NCI-H1436 treated with DMSO at 0.1 percent for 48 hours (cell line): ENCODE results near the gene C3orf18.

Source experiments
- DNase-seq: peaks from one replicate; lab custom pipeline; 2025; lab: John Stamatoyannopoulos, UW

Gene C3orf18

GRCh38 chr3:50567386-50568167 is at the start of gene C3orf18:
Gene C3orf18, minus strand, starts transcription at chr3:50567747. Its CDS starts 2,048 bp downstream, at chr3:50565699.
- DNase-seq: peak; percentile 41

- peak; percentile 26 for DNase-seq
Measured at GRCh38 chr3:50616770-50617095, 49.2 kb upstream of the C3orf18 start.

DNA sequence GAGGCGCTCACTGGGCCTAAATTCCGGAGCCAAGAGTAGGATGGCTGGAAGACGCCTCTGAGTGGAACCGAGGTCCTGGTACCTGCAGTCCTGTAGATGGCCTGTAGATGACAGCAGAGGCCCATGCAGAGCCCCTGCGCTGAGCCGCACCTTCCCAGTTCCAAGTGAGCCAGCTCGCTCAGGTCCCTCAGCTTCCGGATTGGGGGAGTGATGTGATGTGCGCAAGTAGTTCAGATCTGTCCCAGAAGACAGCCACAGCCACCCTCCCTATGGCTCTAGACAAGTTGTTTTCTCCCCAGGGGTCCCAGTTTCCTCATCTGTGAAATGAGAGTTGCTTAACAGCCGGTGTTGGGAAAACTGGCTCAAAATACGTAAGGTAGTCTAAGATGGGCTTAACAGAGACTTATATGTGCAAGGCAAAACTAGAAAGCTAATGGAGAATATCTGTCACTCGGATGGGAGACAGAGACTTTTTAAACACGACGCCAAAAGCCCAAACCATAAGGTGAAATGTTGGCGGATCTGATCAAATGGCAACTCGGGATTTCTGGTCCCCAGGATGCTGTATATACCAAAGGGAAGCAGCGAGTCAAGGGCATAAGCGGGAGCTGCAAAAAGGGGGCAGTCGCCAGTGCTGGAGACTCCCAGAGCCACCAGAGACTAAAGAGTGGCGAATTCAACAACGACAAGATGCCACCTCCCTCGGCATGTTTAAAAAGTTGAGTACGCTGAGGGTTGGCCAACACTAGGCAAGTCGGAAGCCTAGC is 48.6 kb upstream of the C3orf18 start:
- DNase-seq: no peak

DNA sequence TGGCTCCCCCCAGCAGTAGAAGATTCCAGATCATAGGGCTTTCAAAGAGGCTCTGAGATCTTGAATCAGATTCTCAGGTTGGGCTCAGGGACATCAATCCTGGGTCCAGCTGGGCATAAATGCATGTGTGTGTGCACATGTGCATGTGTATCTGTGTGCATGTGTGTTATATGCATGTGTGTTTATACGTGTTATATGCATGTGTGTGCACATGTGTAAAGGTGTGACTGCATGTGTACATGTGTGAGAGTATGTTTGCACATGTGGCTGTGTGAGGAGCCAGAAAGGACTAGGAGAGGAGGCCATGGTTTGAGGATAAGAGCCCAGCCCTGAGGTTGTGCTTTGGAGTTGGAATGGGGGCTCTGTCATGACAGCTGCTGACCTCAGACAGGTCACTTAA is 47.6 kb upstream of the C3orf18 start:
- DNase-seq: no peak

GRCh38 chr3:50612970-50613846 is 45.7 kb upstream of the C3orf18 start:
- DNase-seq: no peak

- no peak for DNase-seq
Measured at GRCh38 chr3:50612234-50612882, 44.8 kb upstream of the C3orf18 start.

DNA sequence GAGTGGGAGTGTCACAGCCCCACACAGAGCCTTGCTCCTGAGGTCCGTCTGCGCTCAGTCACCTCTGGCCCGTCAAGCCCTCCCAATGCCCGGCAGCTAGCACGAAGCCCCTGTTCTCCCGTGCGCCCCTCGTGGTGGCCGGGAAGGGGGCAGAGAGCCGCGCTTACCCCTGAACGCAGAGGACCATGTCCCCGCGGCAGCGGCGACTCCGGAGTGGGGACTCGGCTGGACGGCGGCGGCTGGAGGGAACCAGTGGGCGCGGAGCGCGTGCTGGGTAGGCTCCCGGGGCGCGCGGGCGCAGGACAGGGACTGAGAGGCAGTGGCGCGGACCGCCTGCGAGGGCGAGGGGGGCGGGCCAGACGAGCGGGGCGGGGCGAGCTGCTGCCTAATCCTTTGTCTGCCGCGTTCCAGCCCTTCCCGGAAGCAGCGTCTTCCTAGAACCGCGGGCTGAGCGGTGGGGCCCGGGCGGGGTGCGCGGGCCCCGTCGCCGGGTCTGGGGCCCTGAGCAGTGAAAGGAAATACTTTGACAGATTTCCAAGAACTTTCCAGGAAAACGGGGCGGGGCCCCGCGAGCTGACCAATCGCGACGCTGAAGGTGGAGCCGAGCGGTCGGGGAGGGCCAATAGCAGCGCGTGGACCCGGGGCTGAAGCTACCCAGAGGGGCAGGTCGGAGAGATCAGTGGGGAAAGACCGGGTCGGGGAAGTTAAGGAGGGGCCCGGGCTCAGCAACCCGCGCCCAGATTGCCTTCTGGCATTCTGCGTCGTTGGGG is 44.1 kb upstream of the C3orf18 start, which contains the start of gene CISH:
Gene CISH (minus strand): TSS at position 311 of the 770 bp plus-strand sequence. CDS start 124 bp downstream, at position 187.
- DNase-seq: no peak

DNA sequence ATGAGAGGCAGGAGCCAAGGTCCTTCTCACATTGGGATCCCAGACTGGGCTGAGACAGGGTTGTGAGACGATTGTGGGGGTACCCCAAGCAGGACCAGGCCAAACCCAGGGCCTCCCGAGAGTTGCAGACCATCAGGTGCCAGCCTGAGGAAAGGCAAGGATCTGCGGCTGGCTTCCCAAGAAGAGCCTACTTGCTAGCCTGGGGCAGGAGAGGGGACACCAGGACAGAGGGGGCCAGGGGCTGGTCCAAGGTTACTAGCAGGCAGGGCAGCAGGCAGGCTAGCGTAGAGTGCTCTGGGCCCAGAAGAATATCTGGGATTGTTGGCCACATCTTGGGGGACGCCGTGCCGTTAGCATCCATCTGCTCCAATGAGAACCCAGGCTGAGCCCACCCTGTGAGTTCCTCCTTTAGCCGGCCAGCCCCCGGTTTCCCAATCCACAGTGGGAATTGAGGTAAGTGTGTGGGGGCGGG is 43.5 kb upstream of the C3orf18 start:
- no peak for DNase-seq

GRCh38 chr3:50610181-50610971 is 42.8 kb upstream of the C3orf18 start:
- DNase-seq: no peak

DNA sequence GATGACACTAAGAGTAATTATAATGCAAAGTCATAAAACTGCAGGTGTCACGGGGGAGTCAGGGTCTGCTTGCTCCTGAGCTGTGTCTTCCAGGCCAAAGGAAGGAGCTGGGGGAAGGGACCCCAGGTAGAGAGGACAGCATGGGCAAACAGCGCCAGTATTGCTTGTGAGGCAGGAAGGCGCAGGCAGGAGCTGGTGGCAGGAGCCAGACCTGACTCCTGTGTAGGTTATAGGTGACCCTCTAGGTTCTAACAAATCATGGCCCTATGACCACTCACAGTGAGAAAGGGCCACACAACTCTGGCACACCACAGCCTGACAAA is 42.2 kb upstream of the C3orf18 start:
- DNase-seq: no peak

DNA sequence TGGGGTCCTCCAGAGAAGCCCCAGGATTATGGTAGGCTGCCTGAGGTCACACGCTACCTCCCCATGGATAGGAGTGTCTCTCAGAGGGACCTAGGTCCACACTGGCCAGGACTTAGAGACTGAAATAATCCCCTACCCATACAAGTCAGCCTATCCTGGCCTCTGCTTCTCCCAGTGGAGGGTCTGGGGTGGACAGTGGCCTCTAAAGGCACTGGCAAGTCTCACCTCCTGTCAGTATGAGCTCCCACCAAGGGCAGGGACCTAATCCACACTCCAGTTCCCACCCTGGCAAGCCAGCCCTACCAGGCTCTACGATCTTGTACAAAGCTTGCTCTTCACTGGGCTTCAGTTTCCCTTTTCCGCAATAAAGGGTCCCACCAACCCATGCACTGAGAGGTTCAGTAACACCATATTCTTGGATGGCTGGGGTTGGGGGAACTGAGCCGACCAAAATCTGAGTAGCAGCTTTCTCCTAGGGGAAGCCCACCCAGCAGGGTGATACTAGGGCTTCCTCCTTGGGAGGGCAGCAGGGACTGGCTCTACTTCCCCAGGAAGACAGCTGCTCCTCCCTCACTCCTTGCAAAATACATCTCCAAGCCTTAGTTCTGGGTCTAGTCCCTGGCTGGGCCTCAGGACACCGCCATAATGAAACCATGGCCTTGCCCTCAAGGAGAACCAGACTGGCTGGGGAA is 41.7 kb upstream of the C3orf18 start:
- DNase-seq: no peak

DNA sequence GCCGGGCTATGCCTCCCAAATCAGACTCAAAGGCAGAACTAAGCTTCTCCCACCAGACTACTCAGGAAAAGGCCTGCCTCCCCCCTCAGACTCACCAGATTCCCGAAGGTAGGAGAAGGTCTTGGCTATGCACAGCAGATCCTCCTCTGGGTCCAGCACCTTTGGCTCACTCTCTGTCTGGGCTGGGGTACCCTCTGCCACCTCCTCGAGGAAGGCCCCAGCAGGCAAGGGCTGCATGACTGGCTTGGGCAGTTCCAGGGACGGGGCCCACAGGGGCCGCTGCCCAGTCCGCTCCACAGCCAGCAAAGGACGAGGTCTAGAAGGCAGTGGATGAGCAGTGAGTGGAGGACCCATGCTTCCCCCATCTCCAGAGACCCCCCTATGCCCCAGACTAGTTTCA is 40.7 kb upstream of the C3orf18 start:
- no peak for DNase-seq

DNA sequence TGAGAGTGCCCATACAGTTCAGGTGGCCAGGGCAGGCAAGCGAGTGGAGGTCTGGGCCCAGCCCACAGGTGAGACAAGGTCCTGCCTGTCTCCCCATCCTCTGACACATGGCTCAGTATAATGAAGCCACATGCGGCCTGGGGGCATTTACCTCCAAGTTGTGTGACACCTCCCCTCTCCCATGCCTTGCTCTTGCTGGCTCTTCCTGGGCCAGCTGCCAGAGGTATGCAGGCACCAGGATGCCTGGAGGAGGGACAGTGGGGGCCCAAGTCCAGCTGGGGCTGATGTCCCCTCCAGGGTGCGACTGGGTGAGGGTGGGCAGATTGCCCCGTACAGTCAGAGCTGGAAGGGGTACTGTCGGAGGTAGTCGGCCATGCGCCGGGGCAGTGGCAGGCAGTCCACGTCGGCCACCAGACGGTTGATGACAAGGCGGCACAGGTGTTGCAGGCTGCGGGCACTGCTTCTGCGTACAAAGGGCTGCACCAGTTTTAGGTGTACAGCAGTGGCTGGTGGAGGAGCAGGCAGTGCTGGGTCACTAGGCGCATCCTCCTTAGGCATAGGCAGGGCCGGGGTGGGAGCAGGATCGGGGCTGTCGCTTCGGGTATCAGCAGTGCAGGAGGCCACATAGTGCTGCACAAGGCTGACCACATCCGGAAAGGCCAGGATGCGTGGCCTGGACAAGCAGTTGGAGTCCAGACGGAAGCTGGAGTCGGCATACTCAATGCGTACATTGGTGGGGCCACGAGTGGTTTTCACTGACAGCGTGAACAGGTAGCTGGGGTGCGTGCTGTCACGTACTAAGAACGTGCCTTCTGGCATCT is 39.9 kb upstream of the C3orf18 start:
- no peak for DNase-seq

DNA sequence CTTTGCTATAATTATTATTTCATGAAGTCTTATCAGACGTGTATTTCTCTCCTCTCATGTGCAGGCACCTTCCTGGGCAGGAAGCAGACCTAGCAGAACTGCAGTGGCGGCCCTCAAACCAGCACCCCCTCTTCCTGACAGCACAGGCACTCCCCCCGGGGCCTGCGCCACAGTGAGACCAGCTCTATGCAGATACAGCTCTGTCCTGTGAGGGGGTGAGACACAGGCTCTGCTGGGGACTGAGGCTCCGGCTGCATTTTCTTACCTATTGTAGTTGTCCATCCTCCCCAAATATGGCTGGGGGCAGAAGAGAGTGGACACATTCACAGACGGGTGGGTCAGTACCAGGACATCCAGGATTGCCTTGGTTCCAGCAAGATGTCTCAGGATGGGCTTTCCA is 39.0 kb upstream of the C3orf18 start:
- no peak for DNase-seq

DNA sequence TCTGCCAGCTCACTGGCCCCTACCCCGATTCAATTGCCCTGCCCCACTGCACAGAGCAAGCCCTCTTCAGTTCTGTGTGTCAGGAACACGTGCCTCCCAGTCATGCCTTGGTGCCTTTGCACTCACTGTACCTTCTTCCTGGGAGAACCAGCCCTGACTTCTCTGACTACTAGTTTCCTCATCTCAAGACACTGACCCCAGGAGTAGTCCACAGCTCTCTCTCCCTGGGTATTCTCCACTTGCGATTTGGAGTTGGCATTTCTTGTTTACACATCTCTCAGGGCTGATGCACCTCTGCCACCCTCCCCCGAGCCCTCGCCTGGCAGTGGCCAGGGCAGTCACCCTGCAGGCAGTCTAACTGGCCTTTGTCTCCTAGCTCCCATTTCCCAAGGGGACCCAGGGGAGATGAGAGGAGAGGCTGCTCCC is 38.4 kb upstream of the C3orf18 start:
- no peak for DNase-seq

DNA sequence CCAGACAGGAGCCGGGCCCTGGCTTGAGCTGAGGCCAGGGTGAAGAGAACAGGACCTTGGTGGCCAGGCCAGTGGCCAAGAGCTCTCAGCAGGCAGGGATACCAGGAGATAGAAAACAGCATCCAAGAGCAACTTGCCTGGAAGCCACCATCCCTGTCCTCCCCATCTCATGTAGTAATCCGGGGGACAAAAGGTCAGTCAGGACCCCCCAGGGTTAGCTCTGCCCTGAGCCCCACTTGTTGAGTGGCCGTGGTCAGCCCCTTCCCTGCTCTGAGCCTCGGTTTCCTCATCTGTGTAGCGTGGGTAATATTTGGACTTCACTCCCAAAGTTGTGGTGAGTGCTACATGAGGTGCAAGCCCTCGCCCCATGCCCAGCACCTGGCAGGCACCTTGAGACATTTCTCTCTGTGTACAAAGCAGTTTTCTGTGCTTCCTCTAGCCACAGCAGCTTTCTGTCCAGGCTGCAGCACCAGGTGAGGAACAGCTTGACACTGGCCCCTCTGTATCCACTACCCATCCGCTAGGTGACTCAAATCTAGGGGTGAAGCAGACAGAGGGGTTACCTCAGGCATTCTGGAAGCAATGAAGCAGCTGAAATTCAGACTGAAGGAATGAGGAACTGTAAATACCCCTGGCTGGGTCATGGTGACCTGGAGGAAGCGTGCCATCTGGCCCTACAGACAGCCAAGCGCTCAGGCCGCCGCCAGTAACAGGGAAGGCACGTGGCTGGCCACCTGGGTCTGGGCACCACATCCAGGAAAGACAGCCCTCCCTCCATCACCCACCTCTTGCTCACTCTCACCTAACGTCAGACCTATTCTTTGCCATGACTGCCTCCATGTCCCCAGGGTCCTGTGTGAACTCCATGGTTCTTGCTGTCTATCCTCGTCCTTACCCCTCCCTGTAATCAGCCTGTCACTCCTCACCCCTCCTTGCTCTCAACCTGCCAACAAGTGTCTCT is 37.4 kb upstream of the C3orf18 start:
- no peak for DNase-seq

DNA sequence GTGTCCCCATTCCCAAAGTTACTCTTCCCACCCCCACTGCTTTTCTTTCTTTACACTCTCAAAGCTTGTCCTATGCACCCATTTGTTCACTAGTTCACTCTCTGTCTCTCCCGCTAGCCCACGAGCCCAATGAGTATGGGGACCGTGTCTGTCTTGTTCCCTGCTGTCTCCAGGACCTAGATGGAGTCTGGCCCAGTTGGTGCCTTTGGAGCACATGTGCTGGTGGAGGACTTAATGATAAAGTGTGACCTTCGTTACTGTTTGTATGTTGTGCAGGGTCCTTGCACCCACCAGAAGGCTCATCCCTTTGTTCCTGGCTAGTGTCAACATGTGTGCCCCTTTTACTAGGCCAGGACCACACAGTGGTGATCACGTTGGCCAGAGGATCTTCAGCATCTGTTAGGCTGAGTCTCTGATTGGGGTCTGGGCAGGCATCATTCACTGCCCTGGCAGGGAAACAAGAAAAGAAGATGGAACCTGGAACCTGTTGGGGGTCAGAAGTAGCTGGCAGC is 36.6 kb upstream of the C3orf18 start:
- no peak for DNase-seq
